HEK293 (cell line): ENCODE results near the gene BRDT.

Experiments
- CTCF ChIA-PET: fragments of 350-600 bp; formaldehyde crosslinking; extraction: SDS; loops from one replicate; lab custom pipeline; 2021; ENCODE audit warnings: antibody characterized with exemption; lab: Yijun Ruan, JAX
- POLR2A ChIA-PET: fragments of 300-600 bp; formaldehyde crosslinking; extraction: SDS; loops from one replicate; lab custom pipeline; 2020; ENCODE audit warnings: antibody characterized with exemption, inconsistent platforms; lab: Yijun Ruan, JAX
- H3K27ac ChIP-seq: fragments of 200-500 bp; sonication (Bioruptor generic); 2 replicates; pipeline ENCODE4 v1.5.1; 2014; ENCODE audit warnings: low read depth, low read length, control low read depth, inconsistent platforms; ENCODE audit errors: extremely low read depth
- H3K36me3 ChIP-seq, 2 experiments: fragments of 200-500 bp in 1 of 2; sonication (Bioruptor generic) in 1 of 2; 1 replicate in 1 of 2; 2 replicates in 1 of 2; pipeline ENCODE4 v1.5.1; 2014 to 2017; ENCODE audit warnings: inconsistent platforms in 2 of 2, low read length in 2 of 2; ENCODE audit not compliant: control insufficient read depth in 2 of 2, insufficient read depth in 1 of 2
- H3K4me1 ChIP-seq: fragments of 200-500 bp; sonication (Bioruptor generic); 2 replicates; pipeline ENCODE4 v1.5.1; 2014; ENCODE audit warnings: mild to moderate bottlenecking, low read length, inconsistent platforms; ENCODE audit not compliant: control insufficient read depth, insufficient read depth
- H3K4me3 ChIP-seq: 2 replicates; pipeline ENCODE4 v1.5.1; 2011; ENCODE audit warnings: low read depth, mild to moderate bottlenecking, control low read depth, low read length, moderate library complexity
- H3K9me3 ChIP-seq: fragments of 200-500 bp; sonication (Bioruptor generic); 2 replicates; pipeline ENCODE4 v1.5.1; 2014; ENCODE audit warnings: low read depth, low read length, inconsistent platforms; ENCODE audit not compliant: control insufficient read depth, insufficient read depth
- CTCF ChIP-seq: fragments of 450-650 bp; formaldehyde crosslinking; IDR thresholded peaks from 2 replicates; pipeline ENCODE4 v1.5.1; 2016; ENCODE audit warnings: missing biosample characterization, missing genetic modification characterization
- EGR2 ChIP-seq: fragments of 450-650 bp; formaldehyde crosslinking; IDR thresholded peaks from 2 replicates; pipeline ENCODE4 v1.5.1; 2016; ENCODE audit warnings: low read depth, missing biosample characterization, missing genetic modification characterization
- KLF16 ChIP-seq: fragments of 450-650 bp; formaldehyde crosslinking; IDR thresholded peaks from 2 replicates; pipeline ENCODE4 v1.5.1; 2017; ENCODE audit warnings: missing biosample characterization, missing genetic modification characterization
- KLF9 ChIP-seq: fragments of 450-650 bp; formaldehyde crosslinking; IDR thresholded peaks from 2 replicates; pipeline ENCODE4 v1.5.1; 2016; ENCODE audit warnings: missing biosample characterization, missing genetic modification characterization, low read depth
- MEIS1 ChIP-seq: sonication (generic); formaldehyde crosslinking; IDR thresholded peaks from 2 replicates; pipeline ENCODE4 v1.8.1; 2022; ENCODE audit warnings: missing genetic modification reagents, mild to moderate bottlenecking, borderline replicate concordance
- SCRT1 ChIP-seq: fragments of 450-650 bp; formaldehyde crosslinking; IDR thresholded peaks from 2 replicates; pipeline ENCODE4 v1.5.1; 2016; ENCODE audit warnings: missing biosample characterization, missing genetic modification characterization, borderline replicate concordance
- YY1 ChIP-seq: fragments of 450-650 bp; formaldehyde crosslinking; IDR thresholded peaks from 2 replicates; pipeline ENCODE4 v1.5.1; 2018; ENCODE audit warnings: missing biosample characterization, missing genetic modification characterization
- ZBTB21 ChIP-seq: fragments of 450-650 bp; formaldehyde crosslinking; IDR thresholded peaks from 2 replicates; pipeline ENCODE4 v1.5.1; 2017; ENCODE audit warnings: missing biosample characterization, missing genetic modification characterization
- ZFP69B ChIP-seq: fragments of 450-650 bp; formaldehyde crosslinking; IDR thresholded peaks from 2 replicates; pipeline ENCODE4 v1.5.1; 2016; ENCODE audit warnings: missing biosample characterization, missing genetic modification characterization
- ZNF157 ChIP-seq: fragments of 450-650 bp; formaldehyde crosslinking; IDR thresholded peaks from 2 replicates; pipeline ENCODE4 v1.5.1; 2016; ENCODE audit warnings: missing biosample characterization, missing genetic modification characterization
- ZNF184 ChIP-seq: fragments of 450-650 bp; IDR thresholded peaks from 2 replicates; pipeline ENCODE4 v1.5.1; 2018; ENCODE audit warnings: missing biosample characterization, mild to moderate bottlenecking, missing genetic modification characterization
- ZNF214 ChIP-seq: fragments of 450-650 bp; formaldehyde crosslinking; IDR thresholded peaks from 2 replicates; pipeline ENCODE4 v1.5.1; 2017; ENCODE audit warnings: missing biosample characterization, mild to moderate bottlenecking, missing genetic modification characterization, borderline replicate concordance
- ZNF248 ChIP-seq: fragments of 450-650 bp; formaldehyde crosslinking; IDR thresholded peaks from 2 replicates; pipeline ENCODE4 v1.5.1; 2017; ENCODE audit warnings: missing biosample characterization, missing genetic modification characterization
- ZNF394 ChIP-seq: fragments of 450-650 bp; formaldehyde crosslinking; IDR thresholded peaks from 2 replicates; pipeline ENCODE4 v1.5.1; 2016; ENCODE audit warnings: missing biosample characterization, missing genetic modification characterization, mild to moderate bottlenecking, moderate library complexity, borderline replicate concordance
- ZNF510 ChIP-seq: fragments of 450-650 bp; formaldehyde crosslinking; IDR thresholded peaks from 2 replicates; pipeline ENCODE4 v1.5.1; 2018; ENCODE audit warnings: mild to moderate bottlenecking, missing genetic modification characterization, missing biosample characterization; ENCODE audit not compliant: insufficient replicate concordance
- ZNF529 ChIP-seq: fragments of 450-650 bp; formaldehyde crosslinking; IDR thresholded peaks from 2 replicates; pipeline ENCODE4 v1.5.1; 2017; ENCODE audit warnings: missing genetic modification characterization, missing biosample characterization; ENCODE audit not compliant: insufficient replicate concordance
- ZNF596 ChIP-seq: fragments of 450-650 bp; IDR thresholded peaks from 2 replicates; pipeline ENCODE4 v1.5.0; 2018; ENCODE audit warnings: missing biosample characterization, mild to moderate bottlenecking, missing genetic modification characterization, moderate library complexity
- ZNF621 ChIP-seq: fragments of 450-650 bp; formaldehyde crosslinking; IDR thresholded peaks from 2 replicates; pipeline ENCODE4 v1.5.1; 2017; ENCODE audit warnings: missing biosample characterization, missing genetic modification characterization
- ZNF626 ChIP-seq: fragments of 450-650 bp; sonication (Bioruptor Pico); formaldehyde crosslinking; IDR thresholded peaks from 2 replicates; pipeline ENCODE4 v1.5.1; 2018; ENCODE audit warnings: missing biosample characterization, missing genetic modification characterization, inconsistent platforms
- ZNF654 ChIP-seq: fragments of 450-650 bp; formaldehyde crosslinking; IDR thresholded peaks from 2 replicates; pipeline ENCODE4 v1.5.1; 2016; ENCODE audit warnings: low read depth, missing biosample characterization, missing genetic modification characterization
- ZNF792 ChIP-seq: fragments of 450-650 bp; formaldehyde crosslinking; IDR thresholded peaks from 2 replicates; pipeline ENCODE4 v1.5.1; 2016; ENCODE audit warnings: missing biosample characterization, missing genetic modification characterization
- ZNF837 ChIP-seq: fragments of 450-650 bp; formaldehyde crosslinking; IDR thresholded peaks from 2 replicates; pipeline ENCODE4 v1.5.1; 2016; ENCODE audit warnings: missing biosample characterization, missing genetic modification characterization
- ZNF843 ChIP-seq: fragments of 450-650 bp; formaldehyde crosslinking; IDR thresholded peaks from 2 replicates; pipeline ENCODE4 v1.5.1; 2016; ENCODE audit warnings: missing biosample characterization, missing genetic modification characterization
- TF ChIP-seq, protein P1 (sequence below): fragments of 450-650 bp; formaldehyde crosslinking; IDR thresholded peaks from 2 replicates; pipeline ENCODE4 v1.5.1; 2016; ENCODE audit warnings: missing biosample characterization, missing genetic modification characterization
- TF ChIP-seq, protein P2 (sequence below): fragments of 450-650 bp; formaldehyde crosslinking; IDR thresholded peaks from 2 replicates; pipeline ENCODE4 v1.5.1; 2016; ENCODE audit warnings: missing biosample characterization, missing genetic modification characterization
- TF ChIP-seq, protein P3 (sequence below): fragments of 450-650 bp; IDR thresholded peaks from 2 replicates; pipeline ENCODE4 v1.5.1; 2018; ENCODE audit warnings: missing biosample characterization, missing genetic modification characterization

BRDT gene

DNA sequence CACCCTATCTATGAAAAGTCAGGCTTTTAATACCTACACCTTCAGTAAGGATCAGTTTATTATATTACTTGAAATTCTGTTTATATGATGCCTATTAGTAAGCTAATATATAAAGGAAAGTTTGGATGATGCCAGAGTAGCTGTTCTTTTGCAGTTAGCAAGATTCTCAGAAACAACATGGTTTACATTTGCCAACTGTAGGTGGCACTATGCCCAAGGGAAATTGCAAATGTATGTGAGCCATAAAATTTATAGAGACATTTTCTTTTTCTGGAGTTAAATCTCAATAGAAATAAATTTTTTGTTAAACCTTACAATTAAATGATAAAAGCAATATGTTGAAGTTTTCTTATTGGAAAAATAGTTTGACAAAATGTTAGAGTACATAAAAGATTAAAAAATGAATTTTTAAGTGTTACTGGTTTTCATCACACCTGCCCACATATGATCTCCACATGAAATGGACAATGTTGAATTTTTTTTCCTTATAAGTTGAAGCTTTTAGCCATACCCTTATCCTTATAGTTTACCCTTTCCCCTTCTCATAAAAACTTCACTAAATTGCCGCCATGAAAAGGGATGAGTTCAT is 48.5 kb downstream of the BRDT start:
- POLR2A ChIA-PET = no interaction called here
- TF ChIP-seq, protein P1, sequence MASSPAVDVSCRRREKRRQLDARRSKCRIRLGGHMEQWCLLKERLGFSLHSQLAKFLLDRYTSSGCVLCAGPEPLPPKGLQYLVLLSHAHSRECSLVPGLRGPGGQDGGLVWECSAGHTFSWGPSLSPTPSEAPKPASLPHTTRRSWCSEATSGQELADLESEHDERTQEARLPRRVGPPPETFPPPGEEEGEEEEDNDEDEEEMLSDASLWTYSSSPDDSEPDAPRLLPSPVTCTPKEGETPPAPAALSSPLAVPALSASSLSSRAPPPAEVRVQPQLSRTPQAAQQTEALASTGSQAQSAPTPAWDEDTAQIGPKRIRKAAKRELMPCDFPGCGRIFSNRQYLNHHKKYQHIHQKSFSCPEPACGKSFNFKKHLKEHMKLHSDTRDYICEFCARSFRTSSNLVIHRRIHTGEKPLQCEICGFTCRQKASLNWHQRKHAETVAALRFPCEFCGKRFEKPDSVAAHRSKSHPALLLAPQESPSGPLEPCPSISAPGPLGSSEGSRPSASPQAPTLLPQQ (tag by site-specific recombination) = no peak
- TF ChIP-seq ZNF596 (tag by site-specific recombination) (no peak), YY1 (no peak), ZNF214 (no peak), CTCF (tag by site-specific recombination) (peak; percentile 44), ZNF654 (tag by site-specific recombination) (peak; percentile 78), ZBTB21 (tag by site-specific recombination) (no peak), ZNF184 (tag by site-specific recombination) (no peak)
- CTCF ChIA-PET = interaction anchor here (0.5 to 6.5 kb wide), 33 partner anchors 10 to 1629 kb away, joined by 3 to 75 read pairs (median 4); partner anchors contain the start of gene EPHX4
- no peaks in the 10 kb centered on the region for H3K36me3 ChIP-seq
- no peak overlapping the region for H3K27ac ChIP-seq
- H3K9me3 ChIP-seq = no peaks in the 10 kb centered on the region
- no peaks in the 10 kb centered on the region for H3K4me1 ChIP-seq
- H3K4me3 ChIP-seq = no peak overlapping the region

DNA sequence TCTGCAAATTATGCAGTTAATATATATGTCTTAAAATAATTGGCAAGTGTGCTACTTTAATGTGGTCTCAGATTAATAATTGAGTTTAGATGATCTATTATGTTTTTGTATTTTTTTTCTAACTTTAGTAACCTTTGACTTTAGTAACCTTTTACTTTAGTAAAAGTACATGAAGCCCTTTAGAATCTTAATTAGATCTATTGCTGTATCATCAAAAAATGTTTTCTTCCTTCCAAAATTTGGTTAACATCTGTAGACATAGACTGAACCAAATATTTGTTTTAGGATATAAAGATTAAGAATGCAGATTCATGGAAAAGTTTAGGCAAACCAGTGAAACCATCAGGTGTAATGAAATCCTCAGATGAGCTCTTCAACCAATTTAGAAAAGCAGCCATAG is 54.9 kb downstream of the BRDT start:
- Histone ChIP-seq H3K4me1 (no peaks in the 10 kb centered on the region), H3K36me3 (no peaks in the 10 kb centered on the region), H3K27ac (no peak overlapping the region), H3K9me3 (no peaks in the 10 kb centered on the region), H3K4me3 (no peak overlapping the region)
- ChIA-PET POLR2A (no interaction called here), CTCF (interaction anchor here (0.7 to 1.1 kb wide), 2 partner anchors 9 to 445 kb away, joined by 3 read pairs; no protein-coding TSS in a partner anchor)
- TF ChIP-seq ZNF529 (no peak), ZNF394 (tag by site-specific recombination) (no peak), ZNF843 (tag by site-specific recombination) (no peak), ZNF621 (tag by site-specific recombination) (no peak), ZNF248 (no peak), KLF9 (no peak), ZNF837 (no peak), ZNF626 (tag by site-specific recombination) (no peak), ZNF792 (tag by site-specific recombination) (no peak), KLF16 (tag by site-specific recombination) (no peak), SCRT1 (tag by site-specific recombination) (no peak), ZNF510 (tag by site-specific recombination) (no peak), ZNF184 (tag by site-specific recombination) (no peak), MEIS1 (CRISPR knock-in tag) (no peak), ZNF157 (no peak), EGR2 (tag by site-specific recombination) (no peak), ZFP69B (tag by site-specific recombination) (no peak)
- TF ChIP-seq, protein P2, sequence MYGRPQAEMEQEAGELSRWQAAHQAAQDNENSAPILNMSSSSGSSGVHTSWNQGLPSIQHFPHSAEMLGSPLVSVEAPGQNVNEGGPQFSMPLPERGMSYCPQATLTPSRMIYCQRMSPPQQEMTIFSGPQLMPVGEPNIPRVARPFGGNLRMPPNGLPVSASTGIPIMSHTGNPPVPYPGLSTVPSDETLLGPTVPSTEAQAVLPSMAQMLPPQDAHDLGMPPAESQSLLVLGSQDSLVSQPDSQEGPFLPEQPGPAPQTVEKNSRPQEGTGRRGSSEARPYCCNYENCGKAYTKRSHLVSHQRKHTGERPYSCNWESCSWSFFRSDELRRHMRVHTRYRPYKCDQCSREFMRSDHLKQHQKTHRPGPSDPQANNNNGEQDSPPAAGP (tag by site-specific recombination) = no peak
- TF ChIP-seq, protein P3, sequence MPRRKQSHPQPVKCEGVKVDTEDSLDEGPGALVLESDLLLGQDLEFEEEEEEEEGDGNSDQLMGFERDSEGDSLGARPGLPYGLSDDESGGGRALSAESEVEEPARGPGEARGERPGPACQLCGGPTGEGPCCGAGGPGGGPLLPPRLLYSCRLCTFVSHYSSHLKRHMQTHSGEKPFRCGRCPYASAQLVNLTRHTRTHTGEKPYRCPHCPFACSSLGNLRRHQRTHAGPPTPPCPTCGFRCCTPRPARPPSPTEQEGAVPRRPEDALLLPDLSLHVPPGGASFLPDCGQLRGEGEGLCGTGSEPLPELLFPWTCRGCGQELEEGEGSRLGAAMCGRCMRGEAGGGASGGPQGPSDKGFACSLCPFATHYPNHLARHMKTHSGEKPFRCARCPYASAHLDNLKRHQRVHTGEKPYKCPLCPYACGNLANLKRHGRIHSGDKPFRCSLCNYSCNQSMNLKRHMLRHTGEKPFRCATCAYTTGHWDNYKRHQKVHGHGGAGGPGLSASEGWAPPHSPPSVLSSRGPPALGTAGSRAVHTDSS (tag by site-specific recombination) = no peak
